H9 (cell line): ENCODE measurements around the gene FAM32A. TPM values are rescaled to one million over a fixed set of nuclear protein-coding genes. Genes with fewer than 3 reads are reported as not detected.

Experiments used
- DNase-seq: peaks from one replicate; pipeline ENCODE4 v3.0.0-alpha.2; 2017
- H2AFZ ChIP-seq: one replicate; pipeline ENCODE4 v1.6.1; 2013; ENCODE audit warnings: mild to moderate bottlenecking, low read length, control low read depth, moderate library complexity
- H2AK5ac ChIP-seq: 2 replicates; pipeline ENCODE4 v1.6.1; 2013; ENCODE audit warnings: low read length, control low read depth, mixed read lengths; ENCODE audit not compliant: insufficient read length
- H2BK120ac ChIP-seq: one replicate; pipeline ENCODE4 v1.6.1; 2013; ENCODE audit warnings: low read depth, mild to moderate bottlenecking, low read length, control low read depth, inconsistent platforms; ENCODE audit not compliant: poor library complexity, severe bottlenecking
- H2BK12ac ChIP-seq: 2 replicates; pipeline ENCODE4 v1.6.1; 2013; ENCODE audit warnings: low read length, control low read depth, mixed read lengths, low read depth; ENCODE audit not compliant: insufficient read length
- H2BK15ac ChIP-seq: 2 replicates; pipeline ENCODE4 v1.6.1; 2013; ENCODE audit warnings: low read depth, low read length, control low read depth
- H2BK20ac ChIP-seq: one replicate; pipeline ENCODE4 v1.6.1; 2013; ENCODE audit warnings: low read depth, mild to moderate bottlenecking, low read length, control low read depth, inconsistent platforms; ENCODE audit not compliant: poor library complexity, severe bottlenecking
- H2BK5ac ChIP-seq: 2 replicates; pipeline ENCODE4 v1.6.1; 2013; ENCODE audit warnings: low read length, control low read depth, mixed read lengths; ENCODE audit not compliant: insufficient read length
- H3K14ac ChIP-seq: 2 replicates; pipeline ENCODE4 v1.6.1; 2013; ENCODE audit warnings: low read length, control low read depth; ENCODE audit not compliant: insufficient read depth
- H3K18ac ChIP-seq: 2 replicates; pipeline ENCODE4 v1.6.1; 2013; ENCODE audit warnings: low read depth, mild to moderate bottlenecking, mixed read lengths, low read length, control low read depth; ENCODE audit not compliant: insufficient read length
- H3K23ac ChIP-seq: 2 replicates; pipeline ENCODE4 v1.6.1; 2013; ENCODE audit warnings: low read length, control low read depth, mixed read lengths, low read depth; ENCODE audit not compliant: insufficient read length
- H3K23me2 ChIP-seq: 2 replicates; pipeline ENCODE4 v1.6.1; 2013; ENCODE audit warnings: low read depth, mild to moderate bottlenecking, mixed read lengths, low read length, control low read depth; ENCODE audit not compliant: insufficient read length, poor library complexity, severe bottlenecking
- H3K27ac ChIP-seq: 2 replicates; pipeline ENCODE4 v1.5.1; 2013; ENCODE audit warnings: low read length, control low read depth, mixed read lengths, low read depth; ENCODE audit not compliant: insufficient read length
- H3K27me3 ChIP-seq: 2 replicates; pipeline ENCODE4 v1.6.1; 2013; ENCODE audit warnings: low read length, control low read depth, inconsistent platforms; ENCODE audit not compliant: insufficient read depth
- H3K4ac ChIP-seq: 2 replicates; pipeline ENCODE4 v1.6.1; 2013; ENCODE audit warnings: low read depth, mild to moderate bottlenecking, control low read depth, inconsistent platforms, low read length, moderate library complexity
- H3K4me1 ChIP-seq: 2 replicates; pipeline ENCODE4 v1.6.1; 2013; ENCODE audit warnings: low read length, control low read depth, inconsistent platforms; ENCODE audit not compliant: insufficient read depth
- H3K4me2 ChIP-seq: 2 replicates; pipeline ENCODE4 v1.6.1; 2013; ENCODE audit warnings: low read length, control low read depth, mixed read lengths; ENCODE audit not compliant: insufficient read length, insufficient read depth
- H3K56ac ChIP-seq: 2 replicates; pipeline ENCODE4 v1.6.1; 2013; ENCODE audit warnings: low read depth, mild to moderate bottlenecking, mixed read lengths, low read length, control low read depth; ENCODE audit not compliant: insufficient read length
- H3K79me1 ChIP-seq: 2 replicates; pipeline ENCODE4 v1.6.1; 2013; ENCODE audit warnings: low read depth, mild to moderate bottlenecking, moderate library complexity, low read length, control low read depth, inconsistent platforms; ENCODE audit not compliant: insufficient read depth, poor library complexity, severe bottlenecking
- H3K79me2 ChIP-seq: 2 replicates; pipeline ENCODE4 v1.6.1; 2013; ENCODE audit warnings: low read length, control low read depth, inconsistent platforms; ENCODE audit not compliant: insufficient read depth
- H3K9ac ChIP-seq: 2 replicates; pipeline ENCODE4 v1.6.1; 2013; ENCODE audit warnings: low read length, control low read depth, mixed read lengths; ENCODE audit not compliant: insufficient read length; ENCODE audit errors: extremely low read depth
- H3K9me3 ChIP-seq: one replicate; pipeline ENCODE4 v1.6.1; 2013; ENCODE audit warnings: low read depth, low read length, inconsistent platforms; ENCODE audit not compliant: control insufficient read depth
- H3T11ph ChIP-seq: one replicate; pipeline ENCODE4 v1.6.1; 2013; ENCODE audit warnings: mild to moderate bottlenecking, low read length, control low read depth, inconsistent platforms
- H4K20me1 ChIP-seq: one replicate; pipeline ENCODE4 v1.6.1; 2013; ENCODE audit not compliant: control insufficient read depth, insufficient read length, insufficient read depth
- H4K5ac ChIP-seq: 2 replicates; pipeline ENCODE4 v1.6.1; 2013; ENCODE audit warnings: low read depth, mild to moderate bottlenecking, mixed read lengths, low read length, control low read depth; ENCODE audit not compliant: insufficient read length
- H4K8ac ChIP-seq: replicated peaks from 2 replicates; pipeline ENCODE4 v1.6.1; 2013; ENCODE audit warnings: low read length, control low read depth, mixed read lengths, low read depth; ENCODE audit not compliant: insufficient read length
- H4K91ac ChIP-seq: 2 replicates; pipeline ENCODE4 v1.6.1; 2013; ENCODE audit warnings: low read depth, mild to moderate bottlenecking, moderate library complexity, mixed read lengths, low read length, control low read depth; ENCODE audit not compliant: insufficient read length
- H3K27ac Mint-ChIP-seq, 3 experiments: 2 replicates in 2 of 3; 3 replicates in 1 of 3; pipeline ENCODE4 v1.8.0; 2020 to 2021; ENCODE audit warnings: mixed read lengths in 3 of 3, mild to moderate bottlenecking in 1 of 3, moderate library complexity in 1 of 3
- H3K27me3 Mint-ChIP-seq: 2 replicates; pipeline ENCODE4 v1.8.0; 2021; ENCODE audit warnings: low read depth, mild to moderate bottlenecking, moderate library complexity, mixed read lengths
- H3K36me3 Mint-ChIP-seq, 3 experiments: 2 replicates in 2 of 3; 3 replicates in 1 of 3; pipeline ENCODE4 v1.8.0; 2020 to 2021; ENCODE audit warnings: low read depth in 3 of 3, mixed read lengths in 3 of 3; ENCODE audit not compliant: insufficient read depth in 1 of 3
- H3K4me1 Mint-ChIP-seq, 2 experiments: 2 replicates each; pipeline ENCODE4 v1.8.0; 2020; ENCODE audit warnings: mixed read lengths in 2 of 2
- H3K4me3 Mint-ChIP-seq, 2 experiments: 2 replicates in 1 of 2; 3 replicates in 1 of 2; pipeline ENCODE4 v1.8.0; 2020 to 2021; ENCODE audit warnings: mild to moderate bottlenecking in 2 of 2, mixed read lengths in 2 of 2, moderate library complexity in 1 of 2
- H3K9me3 Mint-ChIP-seq, 2 experiments: 2 replicates in 1 of 2; 3 replicates in 1 of 2; pipeline ENCODE4 v1.8.0; 2020; ENCODE audit warnings: mild to moderate bottlenecking in 2 of 2, mixed read lengths in 2 of 2, moderate library complexity in 1 of 2
- CTCF ChIP-seq: fragments of 200-600 bp; sonication (generic); conservative IDR thresholded peaks from 3 replicates; pipeline ENCODE4 v1.8.0; 2021; ENCODE audit warnings: antibody characterized with exemption, mild to moderate bottlenecking
- WGBS: extraction: QIAGEN DNeasy Blood & Tissue Kit; methylation state at CpG from one replicate; pipeline ENCODE4 v1.1.7; 2013; ENCODE audit warnings: missing lambda C conversion rate, low lambda C conversion rate, mixed read lengths; ENCODE audit not compliant: insufficient read length; ENCODE audit errors: extremely low coverage; 5-methylcytosine and 5-hydroxymethylcytosine counted together
- total RNA-seq: library from RNA; stranded (reverse); gene quantifications from 2 replicates; pipeline ENCODE4 v1.2.1, GENCODE V29; 2021

Gene FAM32A
- total RNA-seq, 1 experiment from 2014 or later = 91.9 TPM

- no peaks in the 10 kb centered on the region for H3K4me1 ChIP-seq
- H3K27me3 Mint-ChIP-seq = peaks cover 2% of the 10 kb centered on the region
- H2BK20ac ChIP-seq = no peak within 1 kb of the TSS
- H3K27ac ChIP-seq = no peak within 1 kb of the TSS
- H3T11ph ChIP-seq = no peak within 1 kb of the TSS
- no peaks in the 10 kb centered on the region for H3K23me2 ChIP-seq
- peak within 1 kb of the TSS; percentile 42 for H2BK12ac ChIP-seq
- no peak within 1 kb of the TSS for H2BK5ac ChIP-seq
- H3K36me3 Mint-ChIP-seq = no peaks in the 10 kb centered on the region
- no peak within 1 kb of the TSS for H3K4ac ChIP-seq
- no peaks in the 10 kb centered on the region for H3K9me3 ChIP-seq
- H2BK15ac ChIP-seq = 0 out of 2 replicates have a peak within 1 kb of the TSS, but pooled peaks have one; percentile 0
- DNase-seq = peak; percentile 93
- peak within 1 kb of the TSS; percentile 15 for H3K4me2 ChIP-seq
- no peak within 1 kb of the TSS for H3K9ac ChIP-seq
- H3K27me3 ChIP-seq = no peaks in the 10 kb centered on the region
- H4K20me1 ChIP-seq = no peaks in the 10 kb centered on the region
- H3K4me1 Mint-ChIP-seq = peaks cover 9 to 10% of the 10 kb centered on the region in 2 experiments
- no peak within 1 kb of the TSS for H2BK120ac ChIP-seq
- no peak within 1 kb of the TSS for H3K56ac ChIP-seq
- peak within 1 kb of the TSS; percentile 45 to 64; a peak in 4 of 5 replicates for H3K4me3 Mint-ChIP-seq
- H4K8ac ChIP-seq = no peak within 1 kb of the TSS
- no peak within 1 kb of the TSS for H3K14ac ChIP-seq
- H4K91ac ChIP-seq = peak within 1 kb of the TSS; percentile 53
- H3K18ac ChIP-seq = peak within 1 kb of the TSS; percentile 40
- H3K23ac ChIP-seq = no peak within 1 kb of the TSS
- no peak for TF ChIP-seq CTCF
- no CpG with 5 or more reads among the region's 13 CpGs for WGBS
- H3K79me2 ChIP-seq = no peaks in the 10 kb centered on the region
- H3K27ac Mint-ChIP-seq = peak within 1 kb of the TSS in 2 of 3 experiments; percentile 58 to 93; a peak in 5 of 7 replicates
- peak within 1 kb of the TSS; percentile 39 for H4K5ac ChIP-seq
- H2AK5ac ChIP-seq = no peak within 1 kb of the TSS
- no peak within 1 kb of the TSS for H2AFZ ChIP-seq
- H3K79me1 ChIP-seq = no peaks in the 10 kb centered on the region
- H3K9me3 Mint-ChIP-seq = no peaks in the 10 kb centered on the region
Observed at GRCh38 chr19:16143399-16144215, 41.6 kb upstream of the FAM32A start, which contains the start of gene HSH2D. Gene HSH2D, plus strand, starts transcription at chr19:16143685. Its CDS starts 5,066 bp downstream, at chr19:16148751.
